ENCODE measurements around the gene CFH.

- no peak for TF ChIP-seq GABPA (IDR thresholded peaks at IDR 0.05; ENCODE audit: low read depth)
- no peak for TF ChIP-seq CTCF (IDR thresholded peaks at IDR 0.05)
- no peak for TF ChIP-seq EZH2phosphoT487 (IDR thresholded peaks at IDR 0.05; ENCODE audit: borderline replicate concordance, low read depth)
- TF ChIP-seq RFX5 (IDR thresholded peaks at IDR 0.05; ENCODE audit: low read length), result no peak
- TF ChIP-seq POLR2AphosphoS5 (IDR thresholded peaks at IDR 0.05; ENCODE audit: low read depth, low read length), result no peak
- no peak for TF ChIP-seq TAF1 (IDR thresholded peaks at IDR 0.05; ENCODE audit: borderline replicate concordance, low read depth, low read length)
- no peak for TF ChIP-seq REST (IDR thresholded peaks at IDR 0.05; ENCODE audit: low read depth, low read length)
- TF ChIP-seq MXI1 (IDR thresholded peaks at IDR 0.05; ENCODE audit: low read depth, low read length), result no peak
- TF ChIP-seq RAD21 (IDR thresholded peaks at IDR 0.05; ENCODE audit: low read length), result no peak
- TF ChIP-seq TEAD4 (IDR thresholded peaks at IDR 0.05; ENCODE audit: borderline replicate concordance, insufficient read depth), result no peak
- no peak for TF ChIP-seq RCOR1 (IDR thresholded peaks at IDR 0.05; ENCODE audit: low read length)
- TF ChIP-seq USF1 (IDR thresholded peaks at IDR 0.05; ENCODE audit: borderline replicate concordance, low read depth), result no peak
- TF ChIP-seq NRF1 (IDR thresholded peaks at IDR 0.05; ENCODE audit: low read depth, low read length), result no peak
- no peak for TF ChIP-seq MAX (IDR thresholded peaks at IDR 0.05; ENCODE audit: low read depth)
Observed at GRCh38 chr1:196640976-196641375, 10.9 kb upstream of the CFH start.
